Tracheal epithelial cell (primary cell): ENCODE measurements around the gene CERS1. TPM values are rescaled to one million over a fixed set of nuclear protein-coding genes. Genes with fewer than 3 reads are reported as not detected.

ENCODE experiments used
- total RNA-seq: library from RNA; depleted of rRNA; stranded (reverse); fragments of >200 nt; gene quantifications from 2 replicates; pipeline ENCODE4 v1.2.1, GENCODE V29; 2014

The CERS1 gene, protein sequence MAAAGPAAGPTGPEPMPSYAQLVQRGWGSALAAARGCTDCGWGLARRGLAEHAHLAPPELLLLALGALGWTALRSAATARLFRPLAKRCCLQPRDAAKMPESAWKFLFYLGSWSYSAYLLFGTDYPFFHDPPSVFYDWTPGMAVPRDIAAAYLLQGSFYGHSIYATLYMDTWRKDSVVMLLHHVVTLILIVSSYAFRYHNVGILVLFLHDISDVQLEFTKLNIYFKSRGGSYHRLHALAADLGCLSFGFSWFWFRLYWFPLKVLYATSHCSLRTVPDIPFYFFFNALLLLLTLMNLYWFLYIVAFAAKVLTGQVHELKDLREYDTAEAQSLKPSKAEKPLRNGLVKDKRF
- total RNA-seq: 0.72 and 0.85 TPM in 2 replicates

DNA sequence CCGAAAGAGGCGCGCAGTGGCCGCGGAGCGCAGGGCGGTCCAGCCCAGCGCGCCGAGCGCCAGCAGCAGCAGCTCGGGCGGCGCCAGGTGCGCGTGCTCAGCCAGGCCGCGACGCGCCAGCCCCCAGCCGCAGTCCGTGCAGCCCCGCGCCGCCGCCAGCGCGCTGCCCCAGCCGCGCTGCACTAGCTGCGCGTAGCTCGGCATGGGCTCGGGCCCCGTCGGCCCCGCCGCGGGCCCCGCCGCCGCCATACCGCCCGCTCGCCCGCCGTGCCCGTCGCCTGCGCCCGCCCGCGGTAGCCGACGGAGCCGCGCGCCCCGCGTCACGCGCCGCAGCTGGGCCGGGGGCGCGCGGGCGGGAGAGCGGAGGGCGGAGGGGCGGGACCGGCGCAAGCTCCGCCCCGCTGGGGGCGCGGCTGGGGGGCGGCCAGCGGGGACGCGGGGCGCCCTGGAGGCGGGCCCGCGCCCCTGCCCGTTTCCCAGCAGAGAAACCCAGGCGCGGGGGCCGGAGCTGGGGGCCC is at the start of gene CERS1:
Gene CERS1, minus strand, starts transcription at position 335 of the 518 bp plus-strand sequence. Its CDS starts 86 bp downstream, at position 249.

DNA sequence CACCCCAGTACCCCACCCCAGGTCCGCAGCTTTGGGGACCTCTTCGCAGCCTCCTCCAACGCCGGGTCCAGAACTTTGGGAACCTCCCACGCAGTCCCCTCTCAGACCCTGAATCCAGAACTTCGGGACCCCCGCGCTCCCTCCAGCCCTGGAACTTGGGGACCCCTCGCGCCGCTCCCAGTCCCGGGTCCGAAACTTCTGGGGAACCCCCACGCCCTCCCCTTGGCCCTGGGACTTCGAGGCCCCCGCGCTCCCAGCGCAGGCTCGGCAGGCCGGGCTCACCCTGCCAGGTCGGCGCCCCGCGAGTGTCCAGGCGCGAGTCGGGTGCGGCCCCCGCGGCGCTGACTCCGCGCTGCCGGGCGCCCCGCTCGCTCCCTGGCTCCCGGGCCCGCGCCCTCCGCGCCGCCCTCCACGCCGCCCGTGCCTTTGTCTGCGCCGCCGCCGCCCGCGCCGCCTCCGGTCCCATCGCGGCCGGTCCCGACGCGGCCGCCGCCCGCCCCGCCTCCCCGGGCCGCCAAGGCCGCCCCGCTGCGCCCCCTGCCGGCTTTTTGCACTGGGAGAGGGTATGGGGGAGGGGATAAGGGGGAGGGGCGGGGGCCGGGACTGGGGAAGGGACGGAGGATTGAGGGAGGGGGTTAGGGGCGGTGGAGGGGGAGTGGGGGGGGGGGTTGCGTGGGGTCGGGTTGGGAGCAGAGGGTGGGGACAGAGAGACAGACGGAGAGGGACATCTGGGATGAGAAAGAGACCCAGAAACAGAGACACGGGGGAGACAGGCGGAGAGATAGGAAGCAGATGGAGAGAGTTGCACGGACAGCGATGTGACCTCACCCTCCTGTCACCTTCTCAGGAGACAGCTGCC is 45.0 kb upstream of the CERS1 start, which contains the start of gene HOMER3:
Gene HOMER3, minus strand, starts transcription at position 449 of the 859 bp plus-strand sequence. CDS start 2,235 bp downstream, outside the sequence.

DNA sequence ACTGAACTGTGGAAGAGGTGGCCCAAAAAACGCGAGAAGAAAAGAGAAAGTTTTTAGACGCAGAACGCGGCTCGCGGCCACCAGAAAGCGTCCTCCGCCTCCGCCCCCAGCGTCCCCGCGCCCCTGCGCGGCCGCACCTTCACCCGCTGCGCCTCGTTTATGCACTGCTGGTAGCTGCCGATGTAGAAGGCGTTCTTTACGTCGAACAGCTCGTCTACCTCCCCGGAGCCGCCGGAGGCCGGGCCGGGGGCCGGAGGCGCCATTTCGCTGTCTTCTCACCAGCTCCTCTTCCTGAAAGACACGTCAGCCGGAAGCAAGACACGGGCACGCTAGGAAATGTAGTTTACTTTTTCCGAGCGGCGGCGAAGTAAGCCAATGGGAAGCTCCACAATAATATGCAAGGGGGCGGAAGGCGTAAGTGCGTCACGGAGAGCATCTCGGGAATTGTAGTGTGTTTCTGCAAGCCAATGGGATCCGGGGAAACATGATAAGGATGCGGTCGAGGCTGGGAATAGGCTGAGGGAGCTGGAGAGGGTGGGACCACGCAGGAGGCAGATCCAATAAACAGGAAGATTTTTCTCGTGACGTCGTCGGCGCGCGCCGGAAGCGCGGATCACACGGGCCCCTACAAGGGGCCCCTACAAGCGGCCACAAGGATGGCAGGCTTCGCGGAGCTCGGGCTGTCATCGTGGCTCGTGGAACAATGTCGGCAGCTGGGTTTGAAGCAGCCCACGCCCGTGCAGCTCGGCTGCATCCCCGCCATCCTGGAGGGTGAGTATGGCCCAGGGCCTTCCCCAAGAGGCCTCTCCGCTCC is 23.3 kb upstream of the CERS1 start, which contains the start of the genes COPE and DDX49:
Gene COPE, minus strand, starts transcription at position 302 of the 814 bp plus-strand sequence. Its CDS starts 39 bp downstream, at position 263.
Gene DDX49, plus strand, starts transcription at position 630 of the 814 bp plus-strand sequence. Its CDS starts 27 bp downstream, at position 657.

DNA sequence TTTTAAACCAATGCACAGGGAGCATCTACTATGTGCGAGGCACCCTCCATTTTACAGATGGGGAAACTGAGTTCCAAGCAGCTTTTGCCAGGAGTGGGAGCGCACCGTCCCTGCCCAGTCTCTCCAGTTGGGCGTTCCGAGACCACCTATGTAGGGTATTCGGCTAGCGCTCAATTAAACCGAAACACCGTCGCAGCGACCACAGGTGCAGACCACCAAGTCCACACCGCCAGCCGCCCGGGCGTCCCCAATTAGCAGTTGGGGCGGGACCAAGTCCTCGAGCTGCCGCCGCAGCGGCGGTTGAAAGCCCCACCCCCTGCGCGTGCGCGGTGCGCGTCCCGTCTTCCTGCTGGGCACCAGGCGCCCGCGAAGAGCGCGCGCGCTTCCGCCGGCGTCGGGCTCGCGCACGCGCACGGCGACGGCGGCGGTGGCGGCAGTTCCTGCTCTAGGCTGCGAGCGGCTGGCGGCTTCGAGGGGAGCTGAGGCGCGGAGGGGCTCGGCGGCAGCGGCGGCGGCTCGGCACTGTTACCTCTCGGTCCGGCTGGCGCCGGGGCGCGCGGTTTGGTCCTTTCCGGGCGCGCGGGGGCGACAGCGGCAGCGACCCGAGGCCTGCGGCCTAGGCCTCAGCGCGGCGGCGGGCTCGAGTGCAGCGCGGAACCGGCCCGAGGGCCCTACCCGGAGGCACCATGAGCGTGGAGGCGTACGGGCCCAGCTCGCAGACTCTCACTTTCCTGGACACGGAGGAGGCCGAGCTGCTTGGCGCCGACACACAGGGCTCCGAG is 64.2 kb downstream of the CERS1 start, which contains the start of gene UPF1:
Gene UPF1, plus strand, starts transcription at position 436 of the 782 bp plus-strand sequence. Its CDS starts 251 bp downstream, at position 687.

Other genes starting within 250 kb of the CERS1 start
- gene CRTC1, start 212.5 kb downstream of the CERS1 start, total RNA-seq: 0.72 and 1.1 TPM in 2 replicates
- gene COMP, start 104.9 kb downstream of the CERS1 start, total RNA-seq: not detected in 2 replicates
- gene UPF1, start 64.2 kb downstream of the CERS1 start, total RNA-seq: 61.2 and 75.0 TPM in 2 replicates
- 201 and 293 TPM in 2 replicates for gene COPE, start 23.2 kb upstream of the CERS1 start, total RNA-seq
- 59.9 and 61.7 TPM in 2 replicates for gene DDX49, start 23.6 kb upstream of the CERS1 start, total RNA-seq
- 110 and 132 TPM in 2 replicates for gene HOMER3, start 45.1 kb upstream of the CERS1 start, total RNA-seq
- gene SUGP2, start 137.4 kb upstream of the CERS1 start, total RNA-seq: 18.8 and 22.7 TPM in 2 replicates
- gene ARMC6, start 137.4 kb upstream of the CERS1 start, total RNA-seq: 56.9 and 71.3 TPM in 2 replicates
- gene SLC25A42, start 167.8 kb upstream of the CERS1 start, total RNA-seq: 1.3 and 1.4 TPM in 2 replicates
- gene TMEM161A, start 242.3 kb upstream of the CERS1 start, total RNA-seq: 34.1 and 44.3 TPM in 2 replicates